Naive B cell (primary cell): Measurements from ENCODE around the gene CSTPP1. TPM values are rescaled to one million over a fixed set of nuclear protein-coding genes. Genes with fewer than 3 reads are reported as not detected.

Source experiments
- ATAC-seq, 2 donors: fragments of 150-1000 bp; cut with Tn5 transposase; 2 replicates each; pipeline ENCODE4 v1.10.0; 2021; ENCODE audit warnings: low read depth in 2 of 2, mild to moderate bottlenecking in 2 of 2, moderate library complexity in 2 of 2
- DNase-seq: peaks from one replicate; pipeline ENCODE4 v3.0.0; 2022
- H3K27ac Mint-ChIP-seq, 6 donors: one replicate each; pipeline ENCODE4 v1.8.0; 2020 to 2022; ENCODE audit warnings: mild to moderate bottlenecking in 6 of 6, mixed read lengths in 6 of 6, moderate library complexity in 5 of 6, inconsistent platforms in 2 of 6
- H3K27me3 Mint-ChIP-seq, 3 donors: one replicate each; pipeline ENCODE4 v1.8.0; 2021 to 2022; ENCODE audit warnings: mixed read lengths in 3 of 3, mild to moderate bottlenecking in 1 of 3
- H3K36me3 Mint-ChIP-seq, 2 donors: one replicate each; pipeline ENCODE4 v1.8.0; 2020 to 2022; ENCODE audit warnings: mixed read lengths in 2 of 2, inconsistent platforms in 1 of 2, mild to moderate bottlenecking in 1 of 2
- H3K4me1 Mint-ChIP-seq, 3 donors: one replicate each; pipeline ENCODE4 v1.8.0; 2020 to 2022; ENCODE audit warnings: mixed read lengths in 3 of 3, inconsistent platforms in 1 of 3, mild to moderate bottlenecking in 1 of 3, moderate library complexity in 1 of 3
- H3K4me3 Mint-ChIP-seq, 8 donors: one replicate each; pipeline ENCODE4 v1.8.0; 2020 to 2022; ENCODE audit warnings: mild to moderate bottlenecking in 8 of 8, mixed read lengths in 8 of 8, moderate library complexity in 8 of 8, inconsistent platforms in 2 of 8
- H3K9me3 Mint-ChIP-seq, 7 donors: one replicate each; pipeline ENCODE4 v1.8.0; 2020 to 2022; ENCODE audit warnings: mixed read lengths in 7 of 7, mild to moderate bottlenecking in 5 of 7, inconsistent platforms in 2 of 7, moderate library complexity in 1 of 7
- polyA plus RNA-seq, 6 donors: library from polyadenylated mRNA; unstranded; fragments of 300-500 nt; fragmentation: Illumina TruSeq; gene quantifications; one replicate each; pipeline ENCODE4 v1.2.3, GENCODE V29; 2021; ENCODE audit warnings: low read depth in 6 of 6

The CSTPP1 gene
- polyA plus RNA-seq, 6 donors from 2014 or later = 16.8 to 34.9 (median 18.7) TPM

- Mint-ChIP-seq H3K9me3 (no peaks in the 10 kb centered on the region), H3K27me3 (no peaks in the 10 kb centered on the region), H3K36me3 (peaks cover 0 to 10% of the 10 kb centered on the region in 2 donors), H3K4me1 (peaks cover 25 to 41% (median 38%) of the 10 kb centered on the region in 3 donors), H3K4me3 (peak overlapping the region in 1 of 8 donors; percentile 71), H3K27ac (no peak overlapping the region)
- DNase-seq (no peak), ATAC-seq (no peak)
These were observed 234.7 kb downstream of the CSTPP1 start for GRCh38 chr11:47171061-47171838.

- peak overlapping the region in 2 of 8 donors; percentile 15 to 71 for H3K4me3 Mint-ChIP-seq
- H3K36me3 Mint-ChIP-seq = peaks cover 0 to 10% of the 10 kb centered on the region in 2 donors
- H3K27ac Mint-ChIP-seq = peak overlapping the region in 1 of 6 donors; percentile 33
- ATAC-seq (no peak), DNase-seq (no peak)
- H3K27me3 Mint-ChIP-seq = no peaks in the 10 kb centered on the region
- H3K4me1 Mint-ChIP-seq = peaks cover 25 to 41% (median 38%) of the 10 kb centered on the region in 3 donors
- no peaks in the 10 kb centered on the region for H3K9me3 Mint-ChIP-seq
These were observed 235.3 kb downstream of the CSTPP1 start for GRCh38 chr11:47171856-47172255.

- peaks cover 0 to 10% of the 10 kb centered on the region in 2 donors for H3K36me3 Mint-ChIP-seq
- ATAC-seq (no peak), DNase-seq (no peak)
- peaks cover 32 to 48% (median 47%) of the 10 kb centered on the region in 3 donors for H3K4me1 Mint-ChIP-seq
- H3K9me3 Mint-ChIP-seq = peaks cover 0 to 1% (median 0%) of the 10 kb centered on the region in 7 donors
- H3K27me3 Mint-ChIP-seq = no peaks in the 10 kb centered on the region
- H3K27ac Mint-ChIP-seq = peak overlapping the region in 2 of 6 donors; percentile 69 to 82
- H3K4me3 Mint-ChIP-seq = peak overlapping the region in 2 of 8 donors; percentile 47 to 71
These were observed 236.3 kb downstream of the CSTPP1 start for GRCh38 chr11:47172740-47173336.

DNA sequence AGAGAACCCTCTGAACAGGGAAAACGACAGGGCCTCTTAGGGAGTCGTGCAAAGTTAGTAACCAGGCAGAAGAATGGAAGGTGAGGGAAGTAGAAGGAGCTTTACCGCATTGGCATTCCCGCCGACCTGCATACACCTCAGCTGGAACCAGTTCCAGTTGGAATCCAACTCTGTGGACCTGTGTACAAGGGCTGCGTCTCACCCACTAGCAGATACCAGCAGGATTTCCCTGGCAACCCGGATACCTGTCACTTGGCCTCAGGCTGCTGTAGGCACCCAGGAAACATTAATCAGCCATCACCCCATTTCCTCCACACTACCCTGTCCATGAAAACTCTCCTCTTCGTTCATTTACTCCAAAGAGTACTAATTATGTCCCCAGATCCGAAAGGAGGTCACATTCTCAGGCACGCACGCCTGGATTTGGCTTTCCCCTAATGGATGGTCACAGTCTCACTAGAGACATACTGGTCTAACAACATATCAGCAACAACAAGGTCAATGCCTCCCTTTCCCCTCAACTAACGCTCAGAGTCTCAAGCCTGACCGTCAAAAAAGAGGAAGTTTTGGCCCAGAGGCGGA, 239.3 kb downstream of the CSTPP1 start:
- peaks cover 0 to 1% (median 0%) of the 10 kb centered on the region in 7 donors for H3K9me3 Mint-ChIP-seq
- H3K27ac Mint-ChIP-seq = peak overlapping the region; percentile 92 to 99 (median 96)
- peaks cover 0 to 10% of the 10 kb centered on the region in 2 donors for H3K36me3 Mint-ChIP-seq
- ATAC-seq = no peak
- DNase-seq = no peak
- peaks cover 0 to 4% (median 0%) of the 10 kb centered on the region in 3 donors for H3K27me3 Mint-ChIP-seq
- H3K4me1 Mint-ChIP-seq = peaks cover 36 to 58% (median 48%) of the 10 kb centered on the region in 3 donors
- peak overlapping the region; percentile 95 to 99 (median 98) for H3K4me3 Mint-ChIP-seq

DNA sequence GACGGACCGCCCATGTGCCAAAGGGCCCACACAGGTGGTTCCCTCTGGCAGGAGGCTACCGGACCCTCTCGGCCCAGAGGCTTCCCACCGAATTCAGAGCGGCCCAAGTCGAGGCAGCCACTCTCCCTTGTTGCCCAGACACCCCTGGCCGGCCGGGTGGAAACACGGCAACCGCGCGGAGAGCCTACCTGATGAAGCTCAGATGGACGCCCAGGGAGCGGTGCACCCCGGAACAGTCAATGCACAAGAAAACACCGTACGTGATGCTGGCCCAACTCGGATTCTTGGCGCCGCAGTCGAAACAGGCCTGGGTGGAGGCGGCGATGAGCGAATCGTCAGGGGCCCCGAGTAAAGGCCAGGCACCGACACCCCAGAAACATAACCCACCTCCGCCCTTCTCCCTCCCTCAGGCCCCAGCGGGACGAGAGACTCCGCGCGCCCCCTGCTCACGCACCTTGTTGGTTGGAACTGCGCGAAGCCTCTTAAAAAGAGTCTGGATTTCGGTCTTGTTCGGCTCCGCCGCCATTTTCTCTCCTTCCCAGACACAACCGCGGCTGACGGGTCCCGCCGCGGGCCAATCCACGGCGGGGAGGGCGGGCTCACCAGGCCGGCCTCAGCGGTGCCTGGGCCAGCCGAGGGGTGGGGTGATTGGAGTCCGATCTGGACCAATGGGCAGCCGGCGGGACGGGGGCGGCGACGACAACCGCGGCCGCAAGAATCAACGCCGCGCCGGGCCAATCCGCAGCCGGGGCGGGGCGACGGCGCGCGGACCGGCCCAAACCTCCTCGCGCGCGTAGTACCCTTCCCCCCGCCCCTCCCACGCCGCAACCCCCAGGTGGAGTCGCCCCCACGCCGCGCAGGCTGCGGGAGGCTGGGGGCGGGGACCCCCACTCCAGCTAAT, 240.0 kb downstream of the CSTPP1 start, which contains the start of gene ARFGAP2:
Gene ARFGAP2, minus strand, starts transcription at position 552 of the 901 bp plus-strand sequence. Its CDS starts 26 bp downstream, at position 526.
- Mint-ChIP-seq H3K4me1 (peaks cover 34 to 55% (median 45%) of the 10 kb centered on the region in 3 donors), H3K27ac (peak within 1 kb of the TSS; percentile 97 to 100 (median 99)), H3K27me3 (peaks cover 0 to 4% (median 0%) of the 10 kb centered on the region in 3 donors), H3K4me3 (peak within 1 kb of the TSS; percentile 95 to 99 (median 98)), H3K36me3 (peaks cover 0 to 4% of the 10 kb centered on the region in 2 donors), H3K9me3 (peaks cover 0 to 1% (median 0%) of the 10 kb centered on the region in 7 donors)
- peak; percentile 91 to 92 for ATAC-seq
- peak; percentile 97 for DNase-seq

- H3K9me3 Mint-ChIP-seq = peaks cover 0 to 1% (median 0%) of the 10 kb centered on the region in 7 donors
- peaks cover 31 to 48% (median 38%) of the 10 kb centered on the region in 3 donors for H3K4me1 Mint-ChIP-seq
- H3K27me3 Mint-ChIP-seq = peaks cover 0 to 4% (median 3%) of the 10 kb centered on the region in 3 donors
- peak overlapping the region; percentile 95 to 99 (median 98) for H3K4me3 Mint-ChIP-seq
- peak overlapping the region; percentile 97 to 100 (median 98) for H3K27ac Mint-ChIP-seq
- DNase-seq (peak; percentile 84), ATAC-seq (peak; percentile 69 to 71)
- H3K36me3 Mint-ChIP-seq = no peaks in the 10 kb centered on the region
These were observed 240.8 kb downstream of the CSTPP1 start for GRCh38 chr11:47177229-47177845.

- ATAC-seq (no peak), DNase-seq (no peak)
- peaks cover 28 to 43% (median 34%) of the 10 kb centered on the region in 3 donors for H3K4me1 Mint-ChIP-seq
- H3K36me3 Mint-ChIP-seq = no peaks in the 10 kb centered on the region
- H3K27ac Mint-ChIP-seq = peak overlapping the region in 4 of 6 donors; percentile 97 to 100 (median 98)
- peaks cover 0 to 1% (median 0%) of the 10 kb centered on the region in 7 donors for H3K9me3 Mint-ChIP-seq
- H3K27me3 Mint-ChIP-seq = peaks cover 0 to 8% (median 4%) of the 10 kb centered on the region in 3 donors
- H3K4me3 Mint-ChIP-seq = peak overlapping the region; percentile 95 to 99 (median 98)
These were observed 241.3 kb downstream of the CSTPP1 start for GRCh38 chr11:47177846-47178245.

DNA sequence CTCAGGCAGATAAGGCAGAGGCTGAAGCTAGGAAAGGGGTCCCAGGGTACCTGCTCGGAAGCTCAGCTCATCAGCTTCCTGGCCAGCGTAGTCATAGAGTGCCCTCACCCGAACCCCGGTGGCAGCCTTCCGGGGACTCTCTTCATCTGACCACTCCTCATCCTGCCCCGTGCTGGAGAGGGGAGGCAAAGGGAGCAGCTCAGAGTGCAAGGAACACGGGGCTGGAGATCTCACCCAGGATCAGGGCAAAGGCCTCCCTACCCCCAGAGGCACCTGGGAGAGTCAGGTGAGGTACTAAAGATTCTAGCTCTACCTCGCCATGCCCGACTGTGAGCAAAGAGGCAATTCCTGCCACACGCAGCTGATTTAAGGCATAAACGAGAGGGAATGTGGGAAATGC, 241.8 kb downstream of the CSTPP1 start:
- H3K4me3 Mint-ChIP-seq = peak overlapping the region in 1 of 8 donors; percentile 95
- peak overlapping the region in 1 of 6 donors; percentile 97 for H3K27ac Mint-ChIP-seq
- ATAC-seq (no peak), DNase-seq (no peak)
- peaks cover 0 to 12% (median 4%) of the 10 kb centered on the region in 3 donors for H3K27me3 Mint-ChIP-seq
- peaks cover 24 to 39% (median 30%) of the 10 kb centered on the region in 3 donors for H3K4me1 Mint-ChIP-seq
- no peaks in the 10 kb centered on the region for H3K36me3 Mint-ChIP-seq
- peaks cover 0 to 1% (median 0%) of the 10 kb centered on the region in 7 donors for H3K9me3 Mint-ChIP-seq

DNA sequence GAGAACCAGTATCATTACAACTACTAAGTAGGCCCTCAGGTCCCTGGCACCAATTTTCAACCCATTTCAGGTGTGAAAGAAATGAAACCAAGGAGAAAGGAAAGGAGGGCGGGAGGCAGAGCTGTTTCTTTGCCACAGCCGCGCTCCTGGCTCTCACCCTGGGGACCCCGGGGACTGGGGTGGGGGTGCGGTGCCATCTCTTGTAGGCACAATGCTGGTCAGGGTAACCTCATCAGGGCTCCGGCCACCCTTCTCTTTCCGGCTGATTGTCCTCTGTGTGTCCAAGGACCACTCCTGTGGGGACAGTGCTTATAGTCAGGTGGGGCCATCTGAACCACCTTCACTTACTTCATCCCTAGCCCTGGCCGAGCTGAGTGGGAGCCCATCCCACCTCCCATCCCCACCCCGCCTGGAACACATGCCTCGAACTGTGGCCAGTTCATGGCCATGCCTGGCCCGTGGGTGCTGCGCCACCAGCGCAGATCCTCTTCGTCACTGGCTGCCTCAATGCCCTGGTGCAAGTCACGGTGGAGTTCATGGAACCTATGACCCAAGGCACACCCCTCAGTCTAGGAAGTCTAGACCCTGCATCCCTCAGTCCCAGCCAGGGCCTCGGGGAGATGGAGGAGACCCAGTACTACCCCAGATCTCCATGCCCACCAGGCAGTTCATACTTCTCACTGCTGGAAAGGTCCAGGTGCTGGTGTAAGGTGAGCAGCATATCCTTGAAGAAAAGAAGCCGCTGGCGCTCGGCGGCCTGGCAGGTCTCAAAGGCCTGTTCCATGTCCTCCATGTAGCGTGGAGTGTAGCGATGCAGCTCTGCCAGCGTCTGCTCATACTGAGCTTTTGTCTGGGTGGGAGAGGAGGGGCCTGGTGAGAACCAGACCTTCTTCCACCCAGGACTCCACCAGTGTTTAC, 242.4 kb downstream of the CSTPP1 start:
- no peaks in the 10 kb centered on the region for H3K36me3 Mint-ChIP-seq
- H3K27me3 Mint-ChIP-seq = peaks cover 2 to 19% (median 5%) of the 10 kb centered on the region in 3 donors
- no peak for ATAC-seq
- H3K4me3 Mint-ChIP-seq = peak overlapping the region in 3 of 8 donors; percentile 47 to 95 (median 56)
- peaks cover 20 to 32% (median 24%) of the 10 kb centered on the region in 3 donors for H3K4me1 Mint-ChIP-seq
- H3K27ac Mint-ChIP-seq = peak overlapping the region in 3 of 6 donors; percentile 26 to 87 (median 50)
- DNase-seq = no peak
- H3K9me3 Mint-ChIP-seq = peaks cover 0 to 1% (median 0%) of the 10 kb centered on the region in 7 donors

DNA sequence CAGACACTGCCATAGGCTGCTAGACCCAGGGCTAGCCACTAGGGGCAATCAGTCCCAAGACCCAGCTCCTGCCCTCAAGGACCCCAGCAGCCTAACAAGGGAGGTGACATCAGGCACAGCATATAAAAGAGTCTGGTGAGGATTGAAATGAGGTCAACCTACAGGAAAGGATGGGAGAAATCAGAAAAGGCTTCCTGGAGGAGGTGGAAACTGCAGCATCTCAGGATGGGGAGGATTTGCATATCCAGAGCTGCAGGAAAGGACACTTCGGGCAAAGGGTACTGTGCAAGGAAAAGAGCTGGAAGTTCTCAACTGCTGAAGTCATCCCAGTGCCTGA, 243.1 kb downstream of the CSTPP1 start:
- H3K4me3 Mint-ChIP-seq = peak overlapping the region in 2 of 8 donors; percentile 29 to 60
- H3K27me3 Mint-ChIP-seq = peaks cover 8 to 25% (median 8%) of the 10 kb centered on the region in 3 donors
- ATAC-seq (no peak), DNase-seq (peak; percentile 47)
- H3K36me3 Mint-ChIP-seq = no peaks in the 10 kb centered on the region
- peaks cover 0 to 1% (median 0%) of the 10 kb centered on the region in 7 donors for H3K9me3 Mint-ChIP-seq
- peaks cover 19 to 31% (median 23%) of the 10 kb centered on the region in 3 donors for H3K4me1 Mint-ChIP-seq
- H3K27ac Mint-ChIP-seq = peak overlapping the region in 4 of 6 donors; percentile 25 to 56 (median 38)
